Measurements from ENCODE around the gene UBE2E2.

GRCh38 chr3:23601091-23601822 is 398.1 kb downstream of the UBE2E2 start:
- no peak for TF ChIP-seq POLR2A (IDR thresholded peaks at IDR 0.05)
- TF ChIP-seq, protein P1, sequence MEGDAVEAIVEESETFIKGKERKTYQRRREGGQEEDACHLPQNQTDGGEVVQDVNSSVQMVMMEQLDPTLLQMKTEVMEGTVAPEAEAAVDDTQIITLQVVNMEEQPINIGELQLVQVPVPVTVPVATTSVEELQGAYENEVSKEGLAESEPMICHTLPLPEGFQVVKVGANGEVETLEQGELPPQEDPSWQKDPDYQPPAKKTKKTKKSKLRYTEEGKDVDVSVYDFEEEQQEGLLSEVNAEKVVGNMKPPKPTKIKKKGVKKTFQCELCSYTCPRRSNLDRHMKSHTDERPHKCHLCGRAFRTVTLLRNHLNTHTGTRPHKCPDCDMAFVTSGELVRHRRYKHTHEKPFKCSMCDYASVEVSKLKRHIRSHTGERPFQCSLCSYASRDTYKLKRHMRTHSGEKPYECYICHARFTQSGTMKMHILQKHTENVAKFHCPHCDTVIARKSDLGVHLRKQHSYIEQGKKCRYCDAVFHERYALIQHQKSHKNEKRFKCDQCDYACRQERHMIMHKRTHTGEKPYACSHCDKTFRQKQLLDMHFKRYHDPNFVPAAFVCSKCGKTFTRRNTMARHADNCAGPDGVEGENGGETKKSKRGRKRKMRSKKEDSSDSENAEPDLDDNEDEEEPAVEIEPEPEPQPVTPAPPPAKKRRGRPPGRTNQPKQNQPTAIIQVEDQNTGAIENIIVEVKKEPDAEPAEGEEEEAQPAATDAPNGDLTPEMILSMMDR (IDR thresholded peaks at IDR 0.05 in 4 of 5, conservative IDR thresholded peaks at IDR 0.05 in 1 of 5) = no peak

Data from gastrocnemius medialis (tissue), 4 donors.